Esophagus muscularis mucosa (tissue), 4 donors: ENCODE measurements around the gene EPHB1. TPM values are rescaled to one million over a fixed set of nuclear protein-coding genes. Genes with fewer than 3 reads are reported as not detected.
A peak's percentile ranks its signal among the peaks of the same experiment; 100 is the strongest.

ENCODE experiments used
- DNase-seq: peaks from one replicate; pipeline ENCODE4 v3.0.0-alpha.2; 2017; ENCODE audit errors: extremely low spot score
- H3K27ac ChIP-seq, 4 donors: fragments of 200-600 bp; sonication (generic); replicated peaks in 1 of 4; 1 replicate in 3 of 4; 2 replicates in 1 of 4; pipeline ENCODE4 v1.5.1; 2016 to 2019; ENCODE audit warnings: mild to moderate bottlenecking in 1 of 4
- H3K27me3 ChIP-seq, 4 donors: fragments of 200-600 bp; sonication (generic); one replicate each; pipeline versions ENCODE4 v1.5.1 to v1.6.0; 2016 to 2019
- H3K36me3 ChIP-seq, 4 donors: fragments of 200-600 bp; sonication (generic); one replicate each; pipeline ENCODE4 v1.5.1; 2016 to 2019
- H3K4me1 ChIP-seq, 4 donors: fragments of 200-600 bp; sonication (generic); one replicate each; pipeline ENCODE4 v1.5.1; 2016 to 2019
- H3K4me3 ChIP-seq, 4 donors: fragments of 200-600 bp; sonication (generic); 1 replicate in 2 of 4; 2 replicates in 2 of 4; pipeline ENCODE4 v1.5.1; 2016 to 2019; ENCODE audit warnings: mild to moderate bottlenecking in 4 of 4, moderate library complexity in 1 of 4
- H3K9me3 ChIP-seq, 4 donors: fragments of 200-600 bp; sonication (generic); 1 replicate in 3 of 4; 2 replicates in 1 of 4; pipeline ENCODE4 v1.5.1; 2016 to 2019
- EP300 ChIP-seq: sonication (generic); formaldehyde crosslinking; IDR thresholded peaks from one replicate; pipeline ENCODE4 v1.6.1; 2017; ENCODE audit warnings: antibody characterized with exemption
- POLR2A ChIP-seq: fragments of 450-650 bp; IDR thresholded peaks from one replicate; pipeline ENCODE4 v1.6.1; 2017; ENCODE audit warnings: antibody characterized with exemption, moderate library complexity, mild to moderate bottlenecking, low read depth
- POLR2AphosphoS5 ChIP-seq, 2 donors: sonication (generic); formaldehyde crosslinking; IDR thresholded peaks; one replicate each; pipeline ENCODE4 v1.6.1; 2017; ENCODE audit warnings: antibody characterized with exemption in 2 of 2
- WGBS: methylation state at CpG from one replicate; pipeline ENCODE4 v1.1.5; 2018; 5-methylcytosine and 5-hydroxymethylcytosine counted together
- intact Hi-C: fragments of 100-400 bp; cut with DNase I; formaldehyde crosslinking; loops from one replicate; pipeline ENCODE4 v1.15.1; 2023
- total RNA-seq, 4 donors: library from RNA; depleted of rRNA; stranded (reverse); fragments of >200 nt; gene quantifications; one replicate each; pipeline versions ENCODE4 v1.1.0 to v1.2.1, GENCODE V29; 2016
- TF ChIP-seq, protein P1 (sequence below), 3 experiments: fragments of 200-600 bp in 2 of 3; fragments of 450-650 bp in 1 of 3; sonication (generic) in 2 of 3; IDR thresholded peaks; one replicate each; pipeline ENCODE4 v1.5.1; 2017 to 2019; ENCODE audit warnings: antibody characterized with exemption in 3 of 3, mild to moderate bottlenecking in 2 of 3, moderate library complexity in 1 of 3

The EPHB1 gene
- total RNA-seq, 4 donors from 2014 or later: under 0.01 to 6.1 (median 2.8) TPM

DNA sequence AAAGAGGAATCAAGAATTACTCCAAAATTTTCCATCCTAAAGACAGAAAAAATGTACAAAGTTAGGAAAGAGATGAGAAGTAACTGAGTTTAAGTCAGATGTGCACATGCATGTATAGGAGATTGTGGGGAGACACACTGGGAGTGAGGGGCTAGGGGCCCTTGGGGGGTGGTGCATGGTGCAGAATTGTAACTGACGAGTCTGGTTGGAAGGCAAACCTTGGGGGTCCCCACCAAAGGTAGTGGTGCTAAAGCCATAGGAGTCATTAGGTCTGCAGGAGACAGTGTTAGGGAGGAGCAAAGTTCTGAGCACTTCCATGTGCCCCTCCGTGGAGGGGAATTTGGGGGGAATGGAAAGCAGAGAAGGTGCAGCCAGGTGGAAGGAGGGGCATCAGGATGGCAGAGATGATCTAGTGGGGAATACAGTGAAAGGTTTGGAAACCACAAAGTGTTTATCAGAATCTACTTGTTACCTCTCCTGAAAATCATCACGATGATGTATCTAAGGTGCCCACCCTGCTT lies 37.5 kb upstream of the EPHB1 start:
- DNase-seq: peak; percentile 78
- TF ChIP-seq, protein P1, sequence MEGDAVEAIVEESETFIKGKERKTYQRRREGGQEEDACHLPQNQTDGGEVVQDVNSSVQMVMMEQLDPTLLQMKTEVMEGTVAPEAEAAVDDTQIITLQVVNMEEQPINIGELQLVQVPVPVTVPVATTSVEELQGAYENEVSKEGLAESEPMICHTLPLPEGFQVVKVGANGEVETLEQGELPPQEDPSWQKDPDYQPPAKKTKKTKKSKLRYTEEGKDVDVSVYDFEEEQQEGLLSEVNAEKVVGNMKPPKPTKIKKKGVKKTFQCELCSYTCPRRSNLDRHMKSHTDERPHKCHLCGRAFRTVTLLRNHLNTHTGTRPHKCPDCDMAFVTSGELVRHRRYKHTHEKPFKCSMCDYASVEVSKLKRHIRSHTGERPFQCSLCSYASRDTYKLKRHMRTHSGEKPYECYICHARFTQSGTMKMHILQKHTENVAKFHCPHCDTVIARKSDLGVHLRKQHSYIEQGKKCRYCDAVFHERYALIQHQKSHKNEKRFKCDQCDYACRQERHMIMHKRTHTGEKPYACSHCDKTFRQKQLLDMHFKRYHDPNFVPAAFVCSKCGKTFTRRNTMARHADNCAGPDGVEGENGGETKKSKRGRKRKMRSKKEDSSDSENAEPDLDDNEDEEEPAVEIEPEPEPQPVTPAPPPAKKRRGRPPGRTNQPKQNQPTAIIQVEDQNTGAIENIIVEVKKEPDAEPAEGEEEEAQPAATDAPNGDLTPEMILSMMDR (IDR thresholded peaks at IDR 0.05): no peak
- TF ChIP-seq POLR2A (no peak), POLR2AphosphoS5 (IDR thresholded peaks at IDR 0.05) (no peak), EP300 (no peak)
- no peaks in the 10 kb centered on the region for H3K27me3 ChIP-seq
- no peaks in the 10 kb centered on the region for H3K9me3 ChIP-seq
- intact Hi-C loops: loop anchor here (10.0 kb wide), 1 partner anchor 103 kb away; the partner anchor contains the start of gene KY
- H3K36me3 ChIP-seq: no peaks in the 10 kb centered on the region
- H3K4me1 ChIP-seq: no peaks in the 10 kb centered on the region
- WGBS: 84% methylated on average over 3 of the region's 3 CpGs
- no peak overlapping the region for H3K4me3 ChIP-seq
- H3K27ac ChIP-seq: no peak overlapping the region

DNA sequence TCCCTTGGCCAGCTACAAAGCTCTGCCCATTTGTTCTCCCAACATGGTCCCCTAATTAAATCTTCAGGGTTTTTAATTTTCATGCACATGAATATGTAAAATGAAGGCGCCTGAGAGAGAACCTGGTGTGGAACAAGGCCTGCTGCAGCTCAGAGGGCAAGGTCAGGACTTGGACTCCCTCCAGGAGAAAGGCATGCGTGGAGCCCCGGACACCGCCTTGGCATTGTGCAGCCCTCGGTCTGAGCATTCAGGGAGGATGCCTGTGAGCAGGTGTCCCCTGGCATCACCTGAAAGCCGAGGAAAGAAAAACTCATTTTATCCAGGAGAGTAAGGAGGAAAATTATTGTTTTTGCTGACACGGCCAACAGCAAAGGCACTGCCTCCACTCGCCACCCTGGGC lies 33.8 kb upstream of the EPHB1 start:
- H3K4me1 ChIP-seq: no peaks in the 10 kb centered on the region
- no peak overlapping the region for H3K27ac ChIP-seq
- H3K27me3 ChIP-seq: no peaks in the 10 kb centered on the region
- no peak for TF ChIP-seq EP300
- intact Hi-C loops: no loop called here
- no peak overlapping the region for H3K4me3 ChIP-seq
- no peaks in the 10 kb centered on the region for H3K36me3 ChIP-seq
- 54% methylated on average over 8 of the region's 8 CpGs for WGBS
- H3K9me3 ChIP-seq: no peaks in the 10 kb centered on the region
- DNase-seq: peak; percentile 47

DNA sequence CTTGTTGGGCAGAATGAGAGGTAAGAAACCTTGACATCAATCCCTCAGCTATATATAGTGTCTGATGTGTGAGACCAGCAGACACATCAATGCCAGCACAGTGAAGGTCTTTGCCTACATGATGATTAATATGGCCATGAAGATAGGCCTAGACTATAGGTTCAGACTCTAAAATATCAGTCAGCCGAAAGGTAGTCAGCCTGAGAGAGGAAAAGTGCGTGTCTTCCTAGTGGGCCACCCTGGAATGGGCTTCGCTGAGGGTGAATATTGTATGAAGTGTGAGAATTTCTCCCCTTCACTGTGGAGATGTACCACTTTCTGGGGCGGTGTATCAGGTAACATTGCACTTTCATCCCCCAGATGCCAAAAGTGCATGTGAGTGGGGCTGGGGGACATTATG lies 33.0 kb upstream of the EPHB1 start:
- Histone ChIP-seq H3K9me3 (no peaks in the 10 kb centered on the region), H3K36me3 (no peaks in the 10 kb centered on the region), H3K27ac (no peak overlapping the region), H3K27me3 (no peaks in the 10 kb centered on the region), H3K4me1 (no peaks in the 10 kb centered on the region), H3K4me3 (no peak overlapping the region)
- TF ChIP-seq EP300 (no peak), POLR2AphosphoS5 (IDR thresholded peaks at IDR 0.05) (no peak), POLR2A (no peak)
- TF ChIP-seq, protein P1 (IDR thresholded peaks at IDR 0.05): no peak
- DNase-seq: peak; percentile 83
- intact Hi-C loops: no loop called here
- 96% methylated on average over 3 of the region's 4 CpGs for WGBS

DNA sequence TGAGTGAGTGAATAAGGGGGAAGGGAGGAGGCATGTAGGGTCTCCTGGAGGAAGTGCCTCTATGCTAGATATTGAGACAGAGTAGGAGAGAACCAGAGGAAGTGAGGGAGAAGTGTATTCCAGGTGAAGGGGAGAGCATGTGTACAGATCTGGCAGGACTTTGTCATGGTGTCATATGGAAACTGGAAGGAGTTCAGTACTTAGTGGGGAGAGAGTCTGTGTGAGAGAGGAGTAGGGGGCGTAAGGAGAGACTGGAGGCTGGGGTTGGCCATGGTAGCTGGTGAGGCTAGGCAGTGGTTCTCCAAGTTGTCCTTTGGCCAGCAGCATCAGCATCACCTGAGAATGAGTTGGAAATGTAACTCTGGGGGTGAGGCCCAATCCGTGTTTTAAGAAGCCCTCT lies 29.6 kb upstream of the EPHB1 start:
- no peaks in the 10 kb centered on the region for H3K36me3 ChIP-seq
- no peaks in the 10 kb centered on the region for H3K27me3 ChIP-seq
- intact Hi-C loops: no loop called here
- no peak overlapping the region for H3K27ac ChIP-seq
- no peak overlapping the region for H3K4me3 ChIP-seq
- TF ChIP-seq, protein P1 (IDR thresholded peaks at IDR 0.05): no peak
- H3K4me1 ChIP-seq: no peaks in the 10 kb centered on the region
- 78% methylated on average over 2 of the region's 2 CpGs for WGBS
- peak; percentile 55 for DNase-seq
- H3K9me3 ChIP-seq: no peaks in the 10 kb centered on the region

DNA sequence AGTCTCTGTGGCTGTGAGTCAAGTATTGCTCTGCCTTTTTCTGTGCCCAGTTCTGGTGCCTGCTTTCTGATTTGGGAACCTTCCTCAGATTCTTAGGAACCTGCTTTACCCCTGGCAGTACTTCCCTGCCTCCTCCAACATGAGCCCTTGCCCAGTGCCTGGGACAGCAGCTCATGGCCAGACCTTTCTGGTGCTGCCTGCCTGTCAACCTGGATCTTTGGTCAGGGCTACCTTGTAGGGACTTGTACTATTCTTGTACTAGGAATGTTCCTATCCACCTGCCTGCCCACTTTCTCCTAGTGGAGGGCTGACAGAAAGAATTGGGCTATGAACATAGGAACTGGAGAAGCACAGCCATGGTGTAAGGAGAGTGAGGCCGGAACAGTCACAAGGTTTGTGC lies 28.8 kb upstream of the EPHB1 start:
- no peak overlapping the region for H3K27ac ChIP-seq
- 94% methylated on average over 1 of the region's 1 CpG for WGBS
- no peaks in the 10 kb centered on the region for H3K9me3 ChIP-seq
- H3K27me3 ChIP-seq: no peaks in the 10 kb centered on the region
- H3K4me1 ChIP-seq: no peaks in the 10 kb centered on the region
- TF ChIP-seq POLR2AphosphoS5 (IDR thresholded peaks at IDR 0.05) (no peak), POLR2A (no peak), EP300 (no peak)
- TF ChIP-seq, protein P1 (IDR thresholded peaks at IDR 0.05): no peak
- no peaks in the 10 kb centered on the region for H3K36me3 ChIP-seq
- intact Hi-C loops: no loop called here
- peak; percentile 86 for DNase-seq
- no peak overlapping the region for H3K4me3 ChIP-seq
